GM21723 (cell line): ENCODE measurements around the gene ADAMTS12.

Experiments
- ATAC-seq: cut with Tn5 transposase; IDR thresholded peaks from one replicate; pipeline ENCODE4 v1.9.1; 2021; ENCODE audit warnings: mild to moderate bottlenecking, moderate library complexity; ENCODE audit not compliant: unreplicated experiment

ADAMTS12 gene

GRCh38 chr5:33608344-33609041, 283.3 kb downstream of the ADAMTS12 start:
- ATAC-seq = no peak

DNA sequence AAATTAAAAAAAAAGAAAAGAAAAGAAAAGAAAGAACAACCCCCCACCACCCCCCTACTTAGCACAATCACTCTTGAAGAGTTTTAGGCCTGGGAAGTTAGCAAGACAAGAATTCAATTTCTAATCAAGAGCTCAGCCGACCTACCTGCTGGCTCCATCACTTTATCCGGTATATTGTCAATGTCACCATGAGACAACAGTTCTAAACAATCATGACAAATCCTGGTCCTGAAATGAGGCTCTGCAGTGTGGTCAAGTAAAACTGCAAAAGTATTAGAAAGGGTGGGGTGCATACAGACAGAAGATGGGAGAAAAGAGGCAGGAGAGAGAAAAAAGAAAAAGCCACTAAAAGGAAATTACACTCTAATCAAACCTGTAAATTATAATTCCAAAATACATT, 287.3 kb downstream of the ADAMTS12 start:
- no peak for ATAC-seq

DNA sequence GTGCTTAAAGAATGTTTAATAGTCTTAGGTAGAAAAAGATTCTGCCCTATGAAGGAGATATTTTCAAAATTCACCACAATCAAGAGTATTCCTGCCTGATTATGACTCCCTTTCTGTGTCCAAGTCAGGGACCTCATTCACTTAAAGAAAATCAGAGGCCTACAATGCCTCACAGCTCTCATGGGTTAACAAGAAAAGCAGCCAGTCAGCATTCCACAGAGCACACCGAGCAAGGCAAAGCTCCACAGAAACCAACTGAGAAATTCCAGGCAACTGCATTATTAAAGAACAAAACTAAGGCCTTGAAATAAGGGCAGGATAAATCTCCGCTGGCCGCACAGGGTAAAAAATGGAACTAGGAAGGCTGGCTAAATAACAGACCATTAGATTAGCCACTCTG, 289.9 kb downstream of the ADAMTS12 start:
- ATAC-seq = no peak

DNA sequence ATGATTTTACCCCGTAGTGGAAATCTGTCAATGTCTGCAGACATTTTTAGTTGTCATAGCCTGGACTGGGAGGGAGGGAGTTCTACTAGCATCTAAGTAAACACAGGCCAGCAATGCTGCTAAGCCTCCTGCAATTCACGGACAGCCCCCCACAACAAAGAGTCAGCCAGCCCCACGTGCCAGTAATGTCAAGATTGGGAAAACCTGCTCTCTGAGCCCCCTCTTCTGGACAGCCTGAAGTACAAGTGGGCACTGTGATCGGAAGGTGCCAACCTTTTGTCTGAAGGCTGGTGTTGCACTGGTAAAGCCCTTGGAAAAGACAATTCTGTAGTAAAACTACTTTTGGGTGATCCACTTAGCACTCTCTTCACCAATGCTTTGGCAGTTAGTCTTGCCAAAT, 296.5 kb downstream of the ADAMTS12 start:
- ATAC-seq = no peak

DNA sequence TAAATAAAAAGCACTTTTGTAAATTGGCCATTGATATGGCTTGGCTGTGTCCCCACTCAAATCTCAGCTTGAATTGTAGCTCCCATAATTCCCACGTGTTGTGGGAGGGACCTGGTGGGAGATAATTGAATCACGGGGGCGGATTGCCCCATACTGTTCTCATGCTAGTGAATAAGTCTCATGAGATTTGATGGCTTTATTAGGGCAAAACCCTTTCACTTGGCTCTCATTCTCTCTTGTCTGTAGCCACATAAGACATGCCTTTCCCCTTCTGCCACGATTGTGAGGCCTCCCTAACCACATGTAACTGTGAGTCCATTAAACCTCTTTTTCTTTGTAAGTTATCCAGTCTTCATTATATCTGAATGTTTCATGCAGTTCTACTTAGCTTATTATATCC, 297.8 kb downstream of the ADAMTS12 start:
- ATAC-seq = no peak

DNA sequence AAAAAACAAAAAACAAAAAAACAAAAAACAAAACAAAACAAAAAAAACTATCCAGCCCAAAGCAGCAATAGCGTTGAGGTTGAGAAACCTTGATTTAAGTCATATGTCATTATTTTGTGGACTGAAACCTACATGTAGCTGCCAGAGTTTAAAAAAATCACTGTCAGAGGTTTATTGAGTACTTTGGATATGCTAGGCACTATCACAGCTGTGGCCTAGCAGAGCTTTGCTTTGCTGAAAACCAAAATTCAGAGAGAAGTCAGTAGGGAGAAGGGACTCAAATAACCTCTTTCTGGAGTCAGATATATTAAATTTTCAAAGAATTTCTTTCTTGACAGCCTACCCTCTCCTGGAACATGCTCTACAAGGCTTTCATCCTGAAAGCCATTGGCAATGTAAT, 299.5 kb downstream of the ADAMTS12 start:
- no peak for ATAC-seq

DNA sequence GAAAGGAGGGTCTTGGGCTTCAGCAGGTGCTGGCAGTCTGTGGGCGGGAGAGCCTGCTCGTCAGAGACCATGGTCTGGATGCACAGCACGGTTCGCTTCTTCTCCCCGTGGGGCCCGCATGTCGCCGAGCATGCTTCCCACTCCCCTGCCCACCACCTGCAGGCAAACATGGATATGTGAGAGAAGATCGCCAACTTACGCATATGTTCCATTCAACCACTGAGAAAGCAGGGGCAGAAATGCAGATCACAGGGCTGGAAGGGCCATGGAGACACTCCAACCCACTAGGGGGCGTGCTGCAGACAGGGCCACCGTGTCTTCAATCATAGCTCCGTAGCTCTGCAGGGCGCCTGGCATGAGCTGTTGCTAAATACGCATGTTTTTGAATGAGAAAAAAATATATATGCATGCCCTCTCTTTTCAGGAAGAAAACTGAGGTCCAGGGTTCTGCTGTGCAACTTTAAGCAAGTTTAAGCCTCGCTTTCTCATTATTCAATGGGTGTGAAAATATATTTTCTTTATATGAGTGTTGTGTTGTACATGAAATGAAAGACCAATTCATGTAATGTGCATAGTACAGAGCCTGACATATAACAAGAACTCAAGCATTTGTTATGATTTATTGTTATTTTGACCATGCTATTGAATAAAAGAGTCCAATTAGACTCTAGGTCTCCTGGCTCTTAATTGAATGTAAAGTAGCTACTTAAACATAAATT, 303.0 kb downstream of the ADAMTS12 start:
- peak; percentile 79 for ATAC-seq

- no peak for ATAC-seq
These were observed 308.5 kb downstream of the ADAMTS12 start for GRCh38 chr5:33583332-33583731.

DNA sequence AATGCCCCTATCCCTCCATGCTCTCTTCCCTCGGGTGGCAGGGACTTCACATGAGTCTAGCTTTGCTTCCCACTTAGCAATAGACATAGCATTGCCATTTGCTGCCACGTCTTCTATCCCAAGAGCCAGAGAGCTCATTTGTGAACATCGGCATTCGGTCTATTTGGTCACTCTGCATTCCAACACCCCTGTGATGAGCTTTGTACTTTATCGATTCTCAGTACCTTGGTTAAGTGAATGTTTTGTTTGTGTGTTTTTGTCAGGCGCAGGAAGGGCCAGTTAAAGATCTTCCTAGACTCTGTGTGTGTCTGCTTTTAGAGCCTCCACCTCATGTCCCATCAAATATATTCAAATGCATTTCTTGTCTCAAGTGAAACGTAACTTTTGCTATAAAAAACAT, 309.4 kb downstream of the ADAMTS12 start:
- ATAC-seq = no peak

GRCh38 chr5:33579789-33580188, 312.0 kb downstream of the ADAMTS12 start:
- ATAC-seq = no peak

DNA sequence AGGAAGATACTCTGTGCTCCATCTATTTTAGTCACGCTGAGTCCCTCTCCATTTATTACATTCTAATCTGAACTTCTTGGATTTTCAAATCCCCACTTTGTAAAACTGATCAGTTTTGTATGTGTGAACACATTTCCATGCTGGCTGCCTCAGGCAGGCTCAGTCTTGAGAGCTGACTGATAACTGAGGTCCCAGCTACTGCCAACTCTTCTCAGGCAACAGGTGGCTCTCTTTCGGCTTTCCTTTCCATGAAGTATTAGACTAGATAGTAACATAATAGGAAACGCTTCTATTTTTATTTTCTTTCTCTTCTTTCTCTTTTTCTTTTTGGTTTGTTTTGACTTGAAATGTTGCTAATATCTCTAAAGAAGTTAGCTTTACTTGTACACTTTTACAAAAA, 312.6 kb downstream of the ADAMTS12 start:
- ATAC-seq = no peak

DNA sequence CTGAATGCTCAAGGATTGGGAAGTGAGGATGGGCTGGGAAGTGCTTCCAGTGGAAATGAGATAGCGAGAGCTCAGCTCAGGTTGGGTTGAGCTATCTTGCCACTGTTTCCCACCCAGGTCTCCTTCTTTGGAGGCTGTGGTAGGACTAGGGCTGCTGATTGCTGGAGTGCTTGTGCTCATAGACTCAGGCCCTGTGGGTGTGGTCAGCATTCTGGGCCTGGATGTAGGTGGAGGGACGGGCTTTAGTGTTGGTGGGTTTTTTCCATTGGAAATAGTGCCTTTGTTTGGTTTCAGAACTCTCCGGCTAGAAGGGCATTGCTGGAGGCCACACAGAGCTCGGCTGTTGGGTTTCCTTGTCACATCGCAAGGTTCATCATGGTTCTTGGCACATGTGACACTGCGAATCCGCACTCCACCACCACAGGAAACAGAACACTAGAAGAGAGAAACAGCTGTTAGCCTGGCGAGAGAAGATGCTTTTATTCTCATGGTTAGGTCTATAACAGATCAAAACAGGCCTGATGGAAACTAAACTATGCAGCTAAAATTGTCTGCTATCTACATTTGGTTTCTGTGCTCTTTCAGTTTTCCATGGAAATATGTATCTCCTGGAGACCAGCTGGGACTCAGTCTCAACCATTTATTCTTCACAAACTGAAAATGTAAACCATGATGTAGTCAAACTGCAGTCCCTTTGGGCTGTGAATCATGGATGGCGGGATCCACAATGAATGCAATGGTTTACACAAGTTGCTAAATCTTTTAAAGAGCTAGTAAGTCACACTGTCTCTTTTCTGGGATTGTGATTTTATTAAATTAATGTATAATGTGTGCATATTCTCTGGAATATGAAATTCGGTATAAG, 314.8 kb downstream of the ADAMTS12 start:
- no peak for ATAC-seq

- ATAC-seq = no peak
These were observed 326.5 kb downstream of the ADAMTS12 start for GRCh38 chr5:33565324-33565723.

- no peak for ATAC-seq
These were observed 327.5 kb downstream of the ADAMTS12 start for GRCh38 chr5:33563983-33564908.

DNA sequence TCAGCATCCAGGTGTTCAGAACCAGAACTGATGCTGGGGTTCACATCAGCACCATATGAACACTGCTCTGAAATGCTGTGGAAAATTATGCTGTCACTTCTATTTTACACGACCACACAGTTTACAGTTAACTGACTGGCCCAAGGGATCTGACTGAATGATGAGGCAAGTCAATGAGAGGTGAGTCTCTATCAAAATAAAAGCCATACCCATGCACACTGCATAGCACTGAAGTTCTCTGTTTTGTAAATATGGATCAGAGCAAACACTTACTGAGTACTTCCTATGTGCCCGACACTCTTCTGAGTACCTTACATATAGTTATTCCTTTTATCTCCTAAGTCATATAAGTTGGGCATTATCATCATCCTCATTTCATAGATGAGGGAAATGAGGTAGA, 328.3 kb downstream of the ADAMTS12 start:
- no peak for ATAC-seq

DNA sequence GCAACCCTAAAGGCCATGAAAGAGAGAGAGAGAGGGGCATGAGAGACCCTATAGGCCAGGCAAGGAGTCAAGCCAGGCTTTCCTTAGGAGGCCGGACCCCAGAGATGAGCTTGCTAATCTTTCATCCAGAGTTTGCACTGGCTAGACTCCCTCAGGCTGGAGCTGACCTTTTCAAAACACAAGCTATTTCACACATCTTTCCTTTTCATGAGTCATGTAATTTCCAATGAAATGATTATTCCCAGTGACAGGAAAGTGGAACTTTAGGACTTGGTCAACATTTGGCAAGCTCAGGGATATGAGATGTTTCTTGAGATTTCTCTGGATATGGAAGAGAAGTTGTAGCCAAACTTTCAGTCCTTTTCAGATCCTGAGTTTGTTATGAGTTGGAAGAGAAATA, 333.3 kb downstream of the ADAMTS12 start:
- no peak for ATAC-seq

DNA sequence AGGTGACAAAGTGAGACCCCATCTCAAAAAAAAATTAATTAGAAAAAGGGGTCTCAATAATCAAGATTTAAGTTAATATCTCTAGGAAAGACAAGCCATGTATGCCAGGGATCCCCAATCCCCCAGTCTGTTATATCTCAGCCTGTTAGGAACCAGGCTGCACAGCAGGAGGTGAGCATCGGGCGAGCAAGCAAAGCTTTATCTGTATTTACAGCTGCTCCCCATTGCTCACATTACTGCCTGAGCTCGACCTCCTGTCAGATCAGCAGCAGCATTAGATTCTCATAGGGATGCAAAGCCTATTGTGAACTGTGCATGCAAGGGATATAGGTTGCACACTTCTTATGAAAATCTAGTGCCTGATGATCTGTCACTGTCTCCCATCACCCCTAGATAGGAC, 334.2 kb downstream of the ADAMTS12 start:
- no peak for ATAC-seq

- no peak for ATAC-seq
These were observed 335.2 kb downstream of the ADAMTS12 start for GRCh38 chr5:33556330-33557328.

- ATAC-seq = no peak
These were observed 341.7 kb downstream of the ADAMTS12 start for GRCh38 chr5:33549982-33550567.
